Activated CD8-positive, alpha-beta memory T cell treated with anti-CD3 and anti-CD28 coated beads for 4 hours (primary cell): ENCODE data around the gene ABCA10.
"Not testable (repeated sequence)": the region's sequence is repeated elsewhere in the genome, so short reads cannot be mapped to it uniquely, and the experiment has no call there.

ENCODE experiments used
- DNase-seq, 2 donors: peaks; one replicate each; pipeline ENCODE4 v3.0.0-alpha.2; 2020; ENCODE audit warnings: low read depth in 2 of 2

The ABCA10 gene

DNA sequence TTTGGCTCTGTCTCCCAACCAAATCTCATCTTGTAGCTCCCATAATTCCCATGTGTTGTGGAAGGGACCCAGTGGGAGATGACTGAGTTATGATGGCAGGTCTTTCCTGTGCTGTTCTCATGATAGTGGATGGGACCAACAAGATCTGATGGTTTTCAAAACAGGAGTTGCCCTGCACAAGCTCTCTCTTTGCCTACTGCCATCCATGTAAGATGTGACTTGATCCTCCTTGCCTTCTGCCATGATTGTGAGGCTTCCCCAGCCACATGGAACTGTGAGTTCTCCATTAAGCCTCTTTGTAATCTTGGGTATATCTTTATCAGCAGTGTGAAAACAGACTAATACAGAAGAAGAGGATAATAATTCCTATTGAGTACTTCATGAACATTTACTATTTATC lies 60.0 kb downstream of the ABCA10 start:
- DNase-seq: not testable (repeated sequence)

DNA sequence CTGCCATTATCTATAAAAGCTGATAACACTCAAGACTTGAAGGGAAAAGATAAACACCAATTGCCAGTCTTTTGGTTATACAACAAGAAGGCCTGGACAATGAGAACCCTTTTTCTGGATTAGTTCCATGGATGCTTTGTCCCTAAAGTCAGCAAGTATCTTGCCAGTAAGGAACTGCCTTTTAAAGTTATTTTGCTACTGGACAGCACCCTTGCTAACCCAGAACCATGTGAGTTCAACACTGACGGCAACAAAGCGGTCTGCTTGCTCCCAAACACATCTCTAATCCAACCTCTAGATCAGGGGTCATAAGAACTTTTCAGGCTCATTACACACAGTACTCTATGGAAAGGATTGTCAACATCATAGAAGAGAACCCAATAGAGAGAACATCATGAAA lies 61.7 kb downstream of the ABCA10 start:
- DNase-seq: no peak

DNA sequence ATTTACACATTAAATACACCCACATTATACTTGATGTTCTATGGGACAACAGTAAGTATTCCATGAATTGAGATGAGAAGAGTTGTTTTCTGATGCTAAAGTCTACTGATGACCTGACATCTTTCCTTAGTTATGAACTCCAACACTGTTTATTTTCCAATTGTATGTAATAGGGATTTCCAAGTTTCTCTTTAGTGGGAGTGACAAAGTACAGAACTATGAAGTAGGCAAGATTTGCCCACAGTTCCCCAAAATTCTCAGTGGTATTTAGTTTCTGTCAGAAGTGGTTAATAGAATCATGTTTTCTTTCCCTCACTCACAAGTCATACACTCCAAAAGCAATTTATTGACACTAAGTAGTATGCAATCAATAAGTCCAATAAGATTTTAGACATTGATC lies 64.4 kb downstream of the ABCA10 start:
- no peak for DNase-seq

DNA sequence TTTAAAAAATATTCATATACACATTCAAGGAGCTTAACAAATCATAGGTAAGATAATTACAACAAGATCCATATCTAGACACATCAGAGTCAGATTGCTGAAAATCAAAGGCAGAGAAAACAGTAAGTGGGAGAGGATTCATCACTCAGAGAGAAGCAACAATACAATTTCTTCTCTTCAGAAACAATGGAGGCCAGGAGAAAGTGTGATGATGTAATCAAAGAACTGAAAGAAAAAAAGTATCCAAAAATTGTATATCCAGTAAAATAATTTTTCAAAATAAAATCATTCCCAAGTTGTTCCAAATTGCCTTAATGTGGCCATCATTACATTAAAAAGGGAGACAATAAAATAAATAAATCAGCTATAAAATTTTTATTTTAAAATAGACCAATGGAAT lies 69.2 kb downstream of the ABCA10 start:
- no peak for DNase-seq

DNA sequence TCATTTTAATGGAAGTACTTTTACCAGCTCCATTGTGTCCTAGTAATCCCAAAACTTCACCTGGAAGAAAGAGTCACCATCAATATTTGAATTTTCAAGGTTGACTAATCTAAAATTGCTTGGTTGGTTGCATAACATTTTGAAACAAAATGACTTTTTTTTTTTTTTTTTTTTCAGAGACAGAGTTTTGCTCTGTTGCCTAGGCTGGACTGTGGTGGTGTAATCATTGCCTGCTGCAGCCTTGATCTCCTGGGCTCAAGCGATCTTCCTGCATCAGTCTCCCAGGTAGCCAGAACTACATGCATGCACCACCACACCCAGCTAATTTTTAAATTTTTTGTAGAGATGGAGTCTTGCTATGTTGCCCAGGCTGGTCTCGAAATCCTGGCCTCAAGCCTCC lies 74.4 kb downstream of the ABCA10 start:
- no peak for DNase-seq

DNA sequence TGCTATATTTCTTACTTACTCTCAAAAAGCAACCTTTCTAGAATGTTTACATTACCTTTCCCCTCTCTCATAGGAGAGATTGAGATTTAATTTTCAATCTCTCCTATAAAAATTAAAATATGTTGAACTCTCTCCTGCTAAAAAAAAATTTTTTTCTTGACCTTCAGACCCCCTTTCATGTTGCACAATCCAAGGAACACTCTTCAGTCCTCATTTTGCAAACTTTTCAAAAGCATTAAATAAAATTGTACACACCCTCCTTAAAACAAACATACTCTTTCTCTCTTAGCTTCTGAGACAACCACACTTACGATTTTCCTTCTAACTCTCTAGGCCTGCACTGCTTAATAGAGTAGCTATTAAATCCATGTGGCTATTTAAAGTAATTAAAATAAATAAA lies 78.3 kb downstream of the ABCA10 start:
- DNase-seq: no peak

DNA sequence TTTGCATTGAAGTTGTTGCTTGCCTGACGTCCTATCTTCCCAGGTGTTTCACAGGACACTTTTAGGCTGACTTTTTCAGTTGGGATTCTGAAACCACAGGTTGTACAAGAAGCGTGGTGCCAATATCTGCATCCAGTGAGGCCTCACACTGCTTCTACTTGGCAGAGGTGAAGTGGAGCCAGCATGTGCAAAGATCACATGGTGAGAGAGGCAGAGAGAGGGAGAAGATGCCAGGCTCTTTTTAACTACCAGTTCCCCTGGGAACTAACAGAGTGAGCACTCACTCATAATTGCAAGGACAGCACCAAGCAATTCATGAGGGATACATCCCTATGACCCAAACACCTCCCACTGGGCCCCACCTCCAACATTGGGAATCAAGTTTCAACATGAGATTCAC lies 81.2 kb downstream of the ABCA10 start:
- DNase-seq: no peak

DNA sequence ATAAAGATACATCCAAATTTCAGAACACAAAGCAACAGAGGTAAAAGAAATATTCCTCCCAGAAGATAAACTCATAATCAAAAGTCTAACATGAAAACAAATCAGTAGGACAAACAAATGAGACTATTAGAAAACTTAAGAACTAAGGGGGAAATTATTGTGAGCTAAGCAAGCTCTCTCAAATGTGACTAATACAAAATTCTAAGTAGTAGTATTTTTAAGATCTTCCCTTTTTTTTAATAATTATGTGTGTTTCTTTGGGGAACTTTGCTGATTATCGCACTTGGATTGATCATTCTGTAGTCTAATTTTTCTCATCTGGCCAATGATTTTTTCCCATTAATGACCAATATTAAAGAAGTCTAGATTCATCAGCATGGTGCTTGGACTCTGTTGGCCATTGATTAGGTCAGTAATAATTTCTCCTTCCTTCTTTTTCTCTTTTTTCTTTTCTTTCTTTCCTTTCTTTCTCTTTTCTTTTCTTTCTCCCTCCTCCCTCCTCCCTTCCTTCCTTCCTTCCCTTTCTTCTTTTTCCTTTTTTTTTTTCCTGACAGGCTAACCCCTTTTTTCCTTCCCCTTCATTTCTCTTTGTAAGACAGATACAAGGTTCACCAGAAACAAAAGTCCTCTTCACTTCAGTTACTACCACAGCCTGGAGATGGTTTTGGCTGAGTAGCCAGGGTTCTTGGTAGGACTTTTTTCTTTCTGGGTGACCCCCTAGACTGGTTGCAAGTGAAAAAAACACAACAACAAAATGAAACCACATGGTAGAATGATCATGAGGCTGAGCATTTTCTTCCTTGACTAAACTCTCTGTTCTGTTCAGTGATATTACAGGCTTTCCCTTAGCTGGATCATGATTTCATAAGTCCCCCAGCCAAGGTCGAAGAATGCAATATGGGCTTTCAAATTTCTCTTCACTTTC lies 84.0 kb downstream of the ABCA10 start:
- no peak for DNase-seq

DNA sequence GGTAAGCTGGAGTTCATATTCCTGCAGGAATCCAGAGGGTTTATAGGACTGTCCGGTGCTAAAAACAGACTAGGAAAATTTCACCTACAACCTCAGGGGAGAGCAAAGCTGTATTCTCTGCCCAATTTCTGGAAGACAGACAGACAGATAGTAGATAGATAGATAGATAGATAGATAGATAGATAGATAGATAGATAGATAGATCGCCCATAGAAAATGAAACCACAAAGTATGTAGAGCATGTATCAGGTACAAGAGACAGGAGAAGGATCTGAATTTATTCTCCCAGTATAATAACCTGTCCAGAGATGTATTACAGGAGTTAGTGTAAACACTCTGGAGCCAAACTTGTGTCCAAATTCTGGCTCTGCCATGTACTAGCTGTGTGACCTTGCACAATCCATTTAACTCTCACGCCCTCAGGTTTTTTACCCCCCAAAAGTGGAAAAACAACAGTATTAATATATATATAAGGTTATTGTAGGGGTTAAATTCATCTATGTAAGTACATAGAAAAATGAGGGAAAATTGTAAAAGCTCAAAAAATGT lies 84.9 kb downstream of the ABCA10 start:
- no peak for DNase-seq

DNA sequence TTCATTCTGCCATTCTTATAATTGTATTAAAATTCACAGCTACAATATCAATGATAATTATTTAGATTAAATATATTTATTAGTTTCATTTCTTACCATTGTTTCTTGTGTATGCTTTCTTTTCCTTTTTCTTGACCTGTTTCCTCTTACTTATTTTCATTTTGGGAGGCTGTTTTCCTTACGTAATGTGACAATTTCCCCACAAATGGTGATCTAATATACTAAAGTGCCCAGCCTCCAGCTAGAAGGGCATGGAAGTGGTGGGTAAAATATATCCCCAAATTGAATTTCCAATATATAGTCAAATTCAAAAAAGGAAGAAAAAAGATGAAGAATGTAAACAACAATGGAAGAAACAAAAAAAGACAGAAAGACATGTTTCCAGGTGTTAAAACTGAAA lies 85.5 kb downstream of the ABCA10 start:
- DNase-seq: no peak

DNA sequence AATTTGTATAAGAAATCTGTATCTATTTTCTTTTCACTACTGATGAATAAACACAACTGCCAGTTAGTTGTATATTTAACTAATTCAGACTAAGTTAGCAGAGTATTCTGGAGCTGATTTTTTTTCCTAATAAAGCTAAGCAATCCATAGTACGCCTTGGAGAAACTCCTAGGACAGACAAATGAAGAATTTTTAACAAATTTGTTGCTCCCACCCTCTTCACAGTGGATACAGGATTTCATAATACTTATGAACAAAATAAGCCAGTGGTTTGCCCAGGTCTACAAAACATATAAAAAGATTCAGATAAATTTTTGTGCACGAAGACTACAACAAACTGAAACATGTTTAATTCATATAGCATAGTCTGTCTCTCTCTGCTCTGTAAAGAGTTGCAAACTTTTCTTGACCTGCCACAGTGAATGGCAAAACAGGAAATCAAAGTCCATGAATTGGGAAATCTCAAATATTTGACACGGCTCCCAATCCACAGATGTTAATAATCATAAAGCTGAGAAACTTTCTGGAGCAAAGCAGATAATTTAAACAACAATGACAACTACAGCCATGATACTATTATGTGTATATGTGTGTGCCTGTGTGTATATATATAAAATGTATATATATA lies 86.3 kb downstream of the ABCA10 start:
- no peak for DNase-seq

DNA sequence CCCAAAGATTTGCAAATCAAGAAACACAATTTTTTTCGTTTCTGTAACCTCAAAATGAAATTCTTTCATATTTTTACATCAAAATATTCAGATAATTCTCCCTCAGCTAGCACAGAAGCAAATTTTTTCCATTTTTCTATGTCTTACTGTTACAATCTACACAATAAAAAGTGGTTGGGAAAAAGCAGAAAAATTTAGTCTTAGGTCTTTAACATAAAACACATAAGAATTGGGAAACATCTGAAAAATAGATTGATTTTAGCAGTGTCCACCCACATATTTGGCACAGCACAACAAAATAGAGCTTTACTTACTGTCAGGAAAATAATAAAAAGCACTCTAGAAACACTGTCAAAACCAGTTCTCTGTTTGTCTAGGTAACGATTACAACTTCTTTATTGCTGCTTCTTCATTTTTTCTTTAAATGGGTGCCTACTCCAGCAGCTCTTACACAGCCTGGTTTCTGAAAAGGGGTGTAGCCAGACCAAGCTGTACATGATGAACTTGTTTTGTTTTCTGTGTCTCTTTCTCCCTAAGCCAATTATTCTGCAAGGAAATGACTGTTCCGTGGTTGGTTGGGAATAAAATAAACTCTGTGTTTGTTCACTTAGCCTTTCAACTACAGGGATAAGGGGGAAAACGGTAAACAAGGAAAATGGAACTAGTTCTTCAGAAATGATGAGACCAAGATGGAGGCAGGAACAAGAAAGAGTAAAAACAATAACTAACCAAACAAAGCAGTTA lies 87.0 kb downstream of the ABCA10 start, which contains the start of gene ABCA6:
Gene ABCA6, minus strand, starts transcription at position 465 of the 744 bp plus-strand sequence. CDS start 1,192 bp downstream, outside the sequence.
- DNase-seq: no peak

DNA sequence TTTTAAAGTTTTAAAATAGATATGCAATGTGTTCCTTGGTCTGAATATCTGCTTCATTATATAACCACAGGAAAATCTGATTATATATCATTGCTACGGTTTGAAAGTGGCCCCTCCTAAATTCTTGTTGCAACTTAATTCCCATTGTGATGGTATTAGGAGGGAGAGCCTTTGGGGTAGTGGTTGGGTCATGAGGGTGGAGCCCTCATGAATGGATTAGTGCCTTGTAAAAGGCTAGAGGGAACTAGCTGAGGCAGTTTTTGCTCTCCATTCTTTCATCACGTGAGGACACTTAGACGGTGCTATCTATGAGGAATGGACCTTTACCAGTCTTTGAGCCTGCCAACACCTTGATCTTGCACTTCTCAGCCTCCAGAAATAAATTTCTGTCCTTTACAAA lies 94.5 kb downstream of the ABCA10 start:
- DNase-seq: no peak

DNA sequence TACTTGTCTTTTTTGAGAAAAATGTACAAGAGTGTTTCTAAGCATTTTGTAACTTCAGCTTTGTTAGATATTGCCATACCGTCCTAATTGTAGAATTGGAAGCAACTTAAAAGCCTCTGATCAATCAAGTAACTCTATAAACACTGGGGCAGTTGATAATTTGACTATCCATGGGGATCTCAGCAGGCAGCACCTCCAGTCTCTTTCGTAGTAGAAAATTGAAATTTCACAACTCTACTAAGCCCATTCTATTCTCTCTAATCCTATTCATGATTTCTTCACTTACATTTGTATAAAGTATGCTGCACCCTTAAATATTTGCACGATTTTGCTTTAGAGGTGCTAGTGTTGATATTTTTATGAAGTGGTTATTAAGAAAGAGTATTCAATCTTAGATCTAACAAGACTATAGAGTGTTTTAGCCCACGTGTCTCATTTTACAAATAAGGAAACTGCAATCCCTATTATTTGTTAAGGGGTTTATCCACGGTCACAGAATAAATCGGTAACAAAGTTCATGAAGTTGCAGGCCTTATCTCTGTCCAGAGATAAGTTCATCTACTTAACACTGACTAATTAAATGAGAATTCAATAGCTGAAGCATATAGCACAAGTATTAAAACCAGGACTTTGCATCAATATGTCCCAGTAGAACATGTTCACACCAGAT lies 97.9 kb downstream of the ABCA10 start:
- no peak for DNase-seq

DNA sequence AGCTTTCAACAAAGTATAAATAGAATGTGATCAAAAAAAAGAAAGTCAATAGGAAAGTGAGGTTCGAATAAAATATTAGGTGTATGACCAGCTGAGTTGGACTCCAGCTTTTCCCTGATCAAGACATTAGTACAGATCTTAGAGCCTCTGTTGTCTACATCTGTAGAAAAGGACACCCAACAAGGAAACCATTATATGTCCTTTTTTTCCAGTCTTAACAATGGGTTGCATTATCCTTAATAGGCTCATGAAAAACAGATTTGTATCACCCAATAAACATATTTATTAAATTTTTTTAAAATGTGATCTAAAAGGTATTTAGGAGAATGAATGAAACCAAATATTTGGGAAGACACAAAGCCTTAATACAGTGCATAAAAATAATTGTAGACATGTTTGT lies 105.0 kb downstream of the ABCA10 start:
- DNase-seq: no peak

DNA sequence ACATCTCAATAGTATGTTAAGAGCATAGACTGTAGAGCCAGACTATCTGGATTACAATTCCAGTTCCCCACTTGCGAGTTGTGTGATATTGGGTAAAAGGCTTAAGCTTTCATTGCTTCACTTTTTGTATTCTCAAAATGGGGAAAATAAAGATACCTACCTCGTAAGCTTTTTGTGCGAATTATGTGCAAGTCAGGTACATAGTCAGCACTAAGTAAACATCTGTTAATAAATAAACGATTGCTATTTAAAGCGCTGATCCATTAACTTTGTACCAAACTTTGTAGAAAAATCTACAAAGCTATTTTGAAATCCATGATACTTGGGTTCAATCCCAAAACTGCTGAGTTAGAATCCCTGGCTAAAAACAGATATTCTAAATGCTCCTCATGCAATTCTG lies 106.6 kb downstream of the ABCA10 start:
- no peak for DNase-seq

DNA sequence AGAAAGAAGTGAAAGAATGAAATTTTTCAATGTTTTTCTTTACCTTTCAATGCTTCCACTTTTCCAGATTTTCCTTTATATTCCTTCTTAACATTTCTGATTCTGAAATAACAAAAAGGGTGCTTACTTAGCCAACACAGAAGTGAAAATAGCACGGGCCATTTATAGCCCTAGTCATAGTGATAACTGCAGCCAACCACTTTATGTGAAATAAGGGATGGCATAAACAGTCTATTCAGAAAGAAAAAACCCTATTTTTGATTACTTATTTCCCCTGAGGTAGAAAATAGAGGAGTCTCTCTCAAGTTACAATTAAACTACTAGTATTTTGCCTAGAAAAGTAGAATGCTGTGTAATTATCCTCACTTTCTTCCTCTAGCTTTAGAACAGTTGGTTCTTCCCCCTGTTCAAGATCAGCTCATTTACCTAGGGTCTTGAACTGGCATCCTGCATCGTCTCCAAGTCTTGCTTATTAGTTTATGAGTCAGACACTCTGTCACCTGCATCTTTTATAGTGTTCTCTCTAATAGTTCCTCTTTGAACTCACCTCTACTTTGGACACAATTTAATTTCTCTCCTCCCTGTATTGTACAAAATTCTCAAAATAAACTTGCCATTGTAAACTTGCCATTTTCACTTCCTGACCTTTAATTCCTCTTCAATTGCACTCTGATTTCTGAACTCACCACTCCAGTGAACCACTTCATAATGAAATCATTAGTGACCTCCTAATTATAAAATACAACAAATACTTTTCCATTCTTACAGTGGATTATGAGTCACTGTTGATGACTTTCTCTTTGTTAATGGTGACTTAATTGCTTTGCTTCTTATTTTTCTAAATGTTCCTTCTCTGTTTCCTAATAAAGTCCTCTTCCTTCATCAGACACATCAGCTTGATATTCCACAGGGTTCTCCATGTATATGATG lies 110.5 kb downstream of the ABCA10 start:
- no peak for DNase-seq

DNA sequence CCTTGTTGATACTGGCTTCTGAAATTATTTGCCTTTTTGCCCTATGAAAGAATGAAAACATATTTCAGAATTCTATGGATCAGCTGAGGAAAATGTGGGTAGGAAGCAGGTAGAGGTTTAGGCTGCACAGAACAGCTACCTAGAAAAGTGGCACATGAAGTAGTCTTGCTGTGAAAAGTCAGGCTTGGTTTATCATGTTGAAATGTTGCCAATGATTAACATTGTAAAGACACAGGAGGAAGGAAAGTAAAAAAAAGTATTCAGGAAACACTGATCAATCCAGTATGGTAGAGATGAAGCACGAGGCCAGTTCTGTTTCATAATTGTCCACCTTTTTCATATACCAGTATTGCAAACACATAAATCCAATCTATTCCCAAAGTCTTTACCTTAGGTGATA lies 116.8 kb downstream of the ABCA10 start:
- no peak for DNase-seq

DNA sequence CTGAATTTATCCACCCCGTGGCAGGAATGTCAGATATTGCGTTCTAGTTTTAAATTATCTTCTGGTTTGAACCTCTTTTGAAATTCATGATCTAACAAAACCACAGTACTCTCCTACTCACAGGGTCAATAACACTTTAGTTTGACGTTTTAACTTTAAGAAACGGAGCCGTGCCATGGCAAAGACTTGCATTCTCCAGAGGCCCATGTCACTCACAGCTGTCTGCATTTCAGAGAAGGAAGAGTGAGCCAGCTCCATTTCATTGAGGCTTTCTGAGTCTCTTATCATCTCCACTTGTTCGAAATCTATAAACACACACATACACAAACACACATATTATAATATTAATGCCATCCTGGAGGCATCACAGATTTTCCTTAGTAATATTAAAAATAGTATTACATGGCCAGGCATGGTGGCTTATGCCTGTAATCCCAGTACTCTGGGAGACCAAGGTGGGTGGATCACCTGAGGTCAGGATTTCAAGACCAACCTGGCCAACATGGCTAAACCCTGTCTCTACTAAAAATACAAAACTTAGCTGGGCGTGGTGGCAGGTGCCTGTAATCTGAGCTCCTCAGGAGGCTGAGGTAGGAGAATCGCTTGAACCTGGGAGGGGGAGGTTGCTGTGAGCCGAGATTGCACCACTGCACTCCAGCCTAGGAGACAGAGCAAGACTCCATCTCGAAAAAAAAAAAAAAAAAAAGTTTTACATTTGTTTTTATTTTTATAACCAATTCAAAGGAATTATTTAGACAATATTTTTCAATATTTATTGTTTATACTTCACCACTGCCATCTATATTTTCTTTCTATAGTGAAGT lies 122.5 kb downstream of the ABCA10 start:
- DNase-seq: no peak
